8988T (cell line): ENCODE measurements around the gene SNRNP48.

ENCODE experiments used
- DNase-seq: peaks from one replicate; pipeline ENCODE4 v3.0.0; 2011

SNRNP48 gene

GRCh38 chr6:7604003-7604402 lies 14.0 kb downstream of the SNRNP48 start:
- no peak for DNase-seq

DNA sequence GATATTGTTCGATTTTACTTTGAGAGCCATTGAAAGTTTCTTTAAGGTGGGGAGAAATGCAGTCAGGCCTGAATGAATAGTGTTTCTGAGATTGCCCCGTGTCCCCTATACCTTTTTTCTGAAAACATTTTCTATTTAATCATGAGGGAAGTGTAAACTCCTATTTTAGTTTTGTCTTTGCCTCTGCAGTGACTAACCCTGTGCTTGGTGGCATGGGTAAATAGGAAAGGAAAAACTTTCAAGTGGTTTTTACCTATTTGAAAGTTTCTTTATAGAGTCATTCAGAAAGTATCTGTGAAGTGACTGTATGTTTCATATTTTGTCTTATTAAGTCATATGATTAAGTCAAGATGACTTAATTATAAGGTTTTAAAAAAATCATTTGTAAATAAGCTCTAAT lies 14.5 kb downstream of the SNRNP48 start:
- DNase-seq = no peak

GRCh38 chr6:7615611-7616383 lies 25.8 kb downstream of the SNRNP48 start:
- DNase-seq = no peak

DNA sequence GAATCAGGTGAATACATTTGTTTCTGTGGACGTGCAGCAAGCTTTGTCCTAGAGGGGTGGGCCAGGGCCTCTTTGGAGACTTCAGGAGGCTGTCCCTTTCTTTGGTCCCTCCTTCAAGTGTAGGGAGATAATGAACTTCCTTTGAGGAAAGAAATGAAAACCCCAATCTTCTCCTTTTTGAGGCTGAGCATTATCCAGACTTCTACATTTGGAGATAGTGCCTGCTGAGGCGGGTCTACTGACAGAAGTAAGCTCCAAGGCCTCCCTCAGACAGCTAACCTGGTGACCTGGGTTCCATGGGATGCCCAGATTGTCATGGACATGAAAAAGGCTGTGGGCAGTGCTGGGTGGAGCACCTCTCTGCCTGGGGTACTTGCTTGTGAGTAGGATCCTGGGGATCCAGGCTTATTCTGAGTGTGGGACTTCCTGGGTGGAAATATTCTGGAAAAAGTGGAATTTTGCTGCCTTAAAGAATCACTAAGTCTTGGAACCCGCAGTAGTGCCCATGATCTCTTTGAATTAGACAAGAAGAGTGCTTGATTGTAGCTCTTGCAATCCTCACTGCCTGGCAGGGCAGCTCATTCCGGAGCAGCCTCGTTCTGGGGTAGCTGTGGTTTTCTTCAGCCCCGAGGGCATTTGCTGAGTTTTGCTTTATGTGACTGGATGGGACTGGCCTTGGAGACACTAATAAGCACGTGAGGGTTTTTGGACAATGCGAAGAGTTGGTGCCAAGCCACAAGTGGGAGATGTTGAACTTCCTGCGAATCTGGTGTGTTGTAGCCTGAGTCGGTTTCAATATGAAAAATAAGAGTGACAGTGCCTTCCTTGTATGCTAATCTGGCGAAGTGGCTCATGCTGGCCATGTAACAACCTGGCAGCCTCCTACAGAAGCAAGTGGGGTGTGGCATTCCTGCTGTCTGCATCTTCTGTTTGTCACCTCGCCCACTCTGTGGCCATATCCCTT lies 28.1 kb downstream of the SNRNP48 start:
- DNase-seq = no peak

GRCh38 chr6:7621761-7622160 lies 31.8 kb downstream of the SNRNP48 start:
- no peak for DNase-seq

DNA sequence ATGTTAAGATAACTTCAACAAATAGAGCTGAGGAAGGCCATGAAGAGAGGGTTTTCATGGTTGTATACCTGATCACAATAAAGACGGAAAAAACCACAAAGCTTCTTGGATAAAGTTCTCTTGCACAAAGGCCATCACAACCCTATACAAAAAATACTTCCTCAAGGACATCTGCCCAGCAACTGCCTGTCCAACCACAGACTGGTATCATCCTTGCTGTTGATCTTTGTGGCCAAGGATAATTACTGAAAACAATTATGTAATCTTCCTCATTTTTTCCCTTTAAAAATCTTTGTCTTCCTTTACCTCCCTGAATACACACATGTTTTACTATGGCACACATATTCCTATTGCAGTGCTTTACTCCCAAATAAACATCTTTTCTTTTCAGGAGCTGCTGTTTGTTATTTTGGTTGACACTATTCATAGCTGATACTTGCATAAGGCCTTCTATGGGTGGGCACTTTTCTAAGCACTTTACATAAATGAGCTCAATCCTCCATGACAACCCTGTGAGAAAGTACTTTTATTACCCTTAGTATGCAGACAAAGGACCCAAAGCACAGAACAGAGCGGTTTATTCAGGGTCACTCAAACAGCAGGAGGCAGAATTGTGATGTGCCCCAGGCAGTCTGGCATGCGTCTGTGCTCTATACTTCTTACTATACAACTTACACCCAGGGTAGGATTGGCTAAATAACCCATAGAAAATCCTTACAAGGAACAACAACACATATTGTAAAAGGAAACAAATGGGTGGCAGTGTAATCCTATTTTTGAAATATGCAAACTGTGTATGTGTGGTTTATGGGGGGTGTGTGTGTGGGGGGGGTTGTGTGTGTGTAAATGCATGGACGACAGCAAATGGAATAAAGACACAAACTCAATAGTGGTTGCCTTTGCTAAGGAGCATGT lies 35.1 kb downstream of the SNRNP48 start:
- DNase-seq = no peak

DNA sequence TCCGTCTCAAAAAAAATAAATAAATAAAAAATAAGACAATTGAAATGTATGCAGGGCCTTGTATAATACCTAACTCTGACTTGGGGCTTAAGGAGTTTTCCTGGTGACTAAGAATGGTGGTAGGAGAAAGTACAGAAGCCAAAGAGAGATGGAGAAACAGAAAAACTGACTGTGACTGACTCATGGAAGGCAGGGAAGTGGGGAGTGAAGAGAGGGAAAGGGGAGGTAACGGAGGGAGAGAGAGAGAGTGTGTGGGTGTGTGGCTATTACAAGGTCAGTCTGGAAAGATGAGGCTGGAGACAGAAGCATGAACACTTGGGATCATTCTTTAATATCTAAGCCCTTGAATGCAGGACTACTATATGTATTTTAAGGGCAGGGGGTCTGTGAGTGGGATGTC lies 38.5 kb downstream of the SNRNP48 start:
- DNase-seq = no peak

GRCh38 chr6:7628909-7629308 lies 38.9 kb downstream of the SNRNP48 start:
- DNase-seq = no peak

DNA sequence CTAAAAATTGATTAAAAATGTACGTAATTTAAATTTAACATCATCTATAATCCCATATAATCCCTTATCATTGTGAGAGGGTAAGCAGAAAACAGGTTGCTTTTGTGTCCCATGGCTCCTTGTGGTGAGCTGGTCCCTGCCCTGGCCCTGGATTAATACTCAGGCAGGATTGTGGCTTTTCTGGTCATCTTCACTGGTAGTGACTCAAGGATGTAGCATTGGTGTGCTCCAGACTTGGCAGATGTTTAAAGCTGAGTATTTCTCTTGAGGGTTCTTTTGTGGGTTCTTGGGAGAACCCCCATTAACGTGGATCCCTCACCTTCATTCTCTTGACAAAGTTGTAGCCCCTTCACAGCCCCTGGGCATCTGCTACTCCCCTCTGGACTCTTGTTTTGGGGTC lies 39.3 kb downstream of the SNRNP48 start:
- DNase-seq = no peak

DNA sequence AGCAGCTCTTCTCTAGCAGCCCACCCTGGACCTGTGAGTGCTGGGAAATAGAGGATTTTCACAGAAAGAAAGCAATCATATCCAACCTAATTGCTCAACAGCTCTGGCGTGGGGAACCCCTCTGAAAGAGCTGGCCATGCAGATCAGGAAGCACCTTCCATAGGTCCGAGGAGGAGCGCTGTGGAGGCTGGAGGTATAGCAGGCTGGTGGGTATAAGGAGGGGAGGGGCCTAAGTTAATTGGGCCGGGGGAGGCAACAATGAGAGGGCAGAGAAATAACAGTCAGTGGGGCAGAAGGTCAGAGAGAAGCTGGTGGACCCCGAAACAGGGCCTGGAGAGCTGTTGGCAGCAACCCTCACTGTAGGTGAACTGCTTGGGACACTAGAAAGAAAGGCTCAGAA lies 40.8 kb downstream of the SNRNP48 start:
- DNase-seq = no peak

DNA sequence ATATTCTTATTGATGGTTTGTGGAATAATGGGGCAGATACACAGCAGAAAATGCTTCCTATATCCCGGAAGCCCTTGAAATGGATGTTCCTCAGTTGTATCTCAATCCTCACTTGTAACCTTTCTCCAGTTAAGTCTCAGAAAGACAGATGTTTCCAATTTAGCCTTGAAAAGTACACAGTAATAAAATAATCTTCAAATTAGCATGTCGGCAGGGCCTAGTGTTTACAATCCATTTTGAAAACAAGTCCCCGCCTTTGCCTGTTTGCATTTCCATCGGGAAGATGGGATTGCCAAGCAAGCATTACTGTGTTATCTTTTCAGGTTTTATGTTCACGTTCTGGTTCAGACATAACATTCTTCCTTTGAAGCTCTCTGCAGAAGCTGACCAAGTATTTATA lies 41.5 kb downstream of the SNRNP48 start:
- no peak for DNase-seq

DNA sequence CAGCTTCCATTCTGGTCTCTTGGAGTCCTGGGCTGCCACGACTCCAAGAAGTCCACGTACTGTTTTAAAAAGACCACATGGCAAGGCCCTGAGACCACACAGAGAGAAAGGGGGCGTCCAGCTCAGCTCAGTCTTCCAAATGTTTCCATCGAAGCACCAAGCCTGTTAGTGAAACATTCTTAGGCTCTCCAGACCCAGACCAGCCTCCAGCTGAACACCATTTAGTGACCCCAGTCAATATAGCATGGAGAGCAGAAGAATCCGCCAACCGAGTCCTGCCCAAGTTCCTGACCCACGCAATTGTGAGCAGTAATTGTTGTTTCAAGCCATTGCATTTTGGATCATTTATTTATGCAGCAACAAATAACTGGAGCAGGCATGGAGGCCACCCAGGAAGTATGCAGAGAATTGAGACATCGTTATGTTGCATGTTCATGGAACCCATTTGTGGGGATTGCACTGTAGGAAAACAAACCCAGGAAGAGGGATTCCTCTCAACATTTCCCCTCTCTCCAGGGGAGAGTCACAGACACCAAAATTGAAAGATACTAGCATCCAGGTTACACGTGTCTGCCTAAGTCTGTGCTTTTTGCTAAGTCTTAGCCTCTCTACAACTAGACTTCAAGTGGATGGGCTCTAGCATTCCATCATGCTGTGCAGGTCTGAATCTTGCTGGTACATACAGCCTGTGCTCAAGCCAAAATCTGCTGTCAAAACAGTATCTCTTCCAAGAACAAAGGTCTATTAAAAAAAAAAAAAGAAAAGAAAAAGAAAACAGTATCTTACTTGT lies 42.7 kb downstream of the SNRNP48 start:
- DNase-seq = no peak

- no peak for DNase-seq
Measured at GRCh38 chr6:7633361-7633760, 43.4 kb downstream of the SNRNP48 start.

GRCh38 chr6:7636151-7636550 lies 46.2 kb downstream of the SNRNP48 start:
- no peak for DNase-seq

- no peak for DNase-seq
Measured at GRCh38 chr6:7637533-7637932, 47.5 kb downstream of the SNRNP48 start.

GRCh38 chr6:7639427-7639826 lies 49.4 kb downstream of the SNRNP48 start:
- no peak for DNase-seq

DNA sequence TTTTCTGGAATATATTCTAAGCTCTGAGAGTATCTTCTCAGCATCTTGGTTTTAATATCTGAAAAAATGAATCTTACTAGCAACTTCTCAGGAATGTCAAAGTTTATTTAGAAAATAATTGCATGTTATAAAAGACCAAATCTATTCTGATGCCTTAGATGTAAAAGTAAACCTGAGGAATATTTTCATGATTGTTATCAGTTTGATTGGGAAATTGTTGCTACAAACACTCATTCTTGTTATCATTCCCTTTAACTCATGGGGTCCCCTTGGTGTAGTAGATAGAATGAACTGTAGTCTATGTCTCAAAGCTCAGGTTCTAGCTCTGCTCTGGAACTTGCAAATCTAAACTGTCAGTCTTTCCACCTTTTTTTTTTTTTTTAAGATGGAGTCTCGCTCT lies 50.0 kb downstream of the SNRNP48 start:
- DNase-seq = no peak

DNA sequence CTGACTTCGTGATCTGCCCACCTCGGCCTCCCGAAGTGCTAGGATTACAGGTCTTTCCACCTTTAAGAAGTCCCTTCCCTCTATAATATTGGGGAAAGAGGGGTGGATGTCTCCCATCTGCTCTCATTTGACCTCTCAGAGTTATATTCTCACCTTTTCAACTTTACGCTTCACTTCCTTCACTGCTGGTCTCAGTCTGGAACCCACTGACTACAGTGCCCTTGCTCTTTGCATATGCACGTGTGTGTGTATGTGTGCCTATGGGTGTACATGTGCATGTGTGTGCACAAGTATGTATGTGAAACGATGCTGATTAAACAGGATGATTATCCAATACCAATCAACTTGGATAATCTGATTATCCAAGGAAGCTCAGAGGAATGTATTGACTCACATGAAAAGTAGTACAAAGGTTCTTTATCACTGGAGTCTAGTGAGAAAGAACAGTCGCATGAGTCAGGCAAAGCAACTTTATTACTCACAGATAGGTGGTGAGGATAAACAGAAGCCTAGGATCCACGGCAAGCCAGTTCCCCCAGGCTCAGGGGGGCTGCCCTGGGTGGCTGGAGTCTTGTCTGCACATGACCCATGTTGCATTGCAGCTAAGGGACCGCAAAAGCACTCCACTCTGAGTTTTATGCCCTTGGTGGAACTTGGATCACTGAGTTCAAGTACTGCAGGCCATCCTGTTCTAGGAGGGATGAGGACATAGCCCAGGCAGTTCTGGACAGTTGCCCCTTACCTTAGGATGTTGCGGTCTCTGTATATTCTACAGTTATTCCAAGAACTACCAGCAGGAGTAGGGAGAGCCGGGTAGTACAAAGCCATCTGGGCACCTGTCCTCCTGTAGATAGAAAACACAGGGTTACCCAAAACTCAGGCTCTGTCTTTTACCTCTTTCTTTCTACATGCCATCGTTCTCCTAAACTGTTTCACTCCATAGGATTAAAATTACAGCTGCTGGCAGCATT lies 50.9 kb downstream of the SNRNP48 start:
- no peak for DNase-seq

DNA sequence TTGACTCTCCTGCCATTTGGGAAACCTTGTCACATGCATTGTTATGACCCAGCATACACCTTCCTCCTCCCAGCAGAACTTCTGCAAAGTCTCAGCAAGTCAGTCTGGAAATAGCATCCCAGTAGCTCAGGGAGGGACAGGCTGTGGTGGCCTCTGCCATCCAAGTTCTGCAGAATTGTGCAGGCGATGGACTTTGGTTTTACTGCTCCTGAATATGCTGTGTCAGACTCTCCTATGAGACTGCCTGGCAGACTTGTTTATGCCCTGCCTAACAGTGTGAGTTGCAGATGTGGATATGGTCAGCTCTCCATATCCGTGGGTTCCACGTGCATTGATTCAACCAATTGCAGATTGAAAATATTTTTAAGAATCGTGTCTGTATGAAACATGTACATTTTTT lies 52.8 kb downstream of the SNRNP48 start:
- no peak for DNase-seq

- DNase-seq = no peak
Measured at GRCh38 chr6:7644417-7644816, 54.4 kb downstream of the SNRNP48 start.

GRCh38 chr6:7646394-7646793 lies 56.4 kb downstream of the SNRNP48 start:
- no peak for DNase-seq
